K562 (cell line): ENCODE data around the gene GFM1.

ENCODE experiments used
- FOXK2 ChIP-seq, 2 experiments: fragments of 450-650 bp; IDR thresholded peaks in 1 of 2; conservative IDR thresholded peaks in 1 of 2; 2 replicates each; pipeline ENCODE4 v1.6.1; 2016; ENCODE audit warnings: low read depth in 2 of 2, mild to moderate bottlenecking in 1 of 2
- HCFC1 ChIP-seq: IDR thresholded peaks from 2 replicates; pipeline ENCODE4 v1.6.1; 2012; ENCODE audit warnings: low read depth, low read length, improper control_type of control experiment
- MAFF ChIP-seq: IDR thresholded peaks from 2 replicates; pipeline ENCODE4 v1.6.1; 2012; ENCODE audit warnings: low read length, improper control_type of control experiment
- MAFG ChIP-seq: fragments of 450-650 bp; conservative IDR thresholded peaks from 2 replicates; pipeline ENCODE4 v1.6.1; 2016; ENCODE audit warnings: missing genetic modification characterization, missing compliant biosample characterization
- MAZ ChIP-seq, 2 experiments: fragments of 450-650 bp in 1 of 2; sonication (generic) in 1 of 2; formaldehyde crosslinking; IDR thresholded peaks in 1 of 2; conservative IDR thresholded peaks in 1 of 2; 2 replicates each; pipeline versions ENCODE4 v1.4.0 to v1.5.0; 2020; ENCODE audit warnings: mild to moderate bottlenecking in 1 of 2, missing genetic modification reagents in 1 of 2
- POLR2A ChIP-seq: fragments of 450-650 bp; conservative IDR thresholded peaks from 2 replicates; pipeline ENCODE4 v1.6.1; 2016
- POLR2G ChIP-seq: fragments of 200-400 bp; formaldehyde crosslinking; IDR thresholded peaks from 2 replicates; pipeline ENCODE4 v1.6.1; 2017; ENCODE audit warnings: low read depth, mild to moderate bottlenecking, antibody characterized with exemption, low read length, moderate library complexity
- RBBP5 ChIP-seq: fragments of 200-600 bp; sonication (generic); IDR thresholded peaks from 2 replicates; pipeline ENCODE4 v1.6.1; 2012; ENCODE audit warnings: borderline replicate concordance, mild to moderate bottlenecking, low read length, control low read depth, inconsistent platforms; ENCODE audit not compliant: insufficient read depth, poor library complexity, severe bottlenecking
- SP2 ChIP-seq: IDR thresholded peaks from 2 replicates; pipeline ENCODE4 v1.6.1; 2011; ENCODE audit warnings: mild to moderate bottlenecking, low read depth, low read length, moderate library complexity; ENCODE audit not compliant: poor library complexity, severe bottlenecking; ENCODE audit errors: extremely low read depth
- ZNF263 ChIP-seq: sonication (generic); formaldehyde crosslinking; IDR thresholded peaks from 2 replicates; pipeline ENCODE4 v1.8.0; 2022; ENCODE audit warnings: mild to moderate bottlenecking, missing genetic modification reagents, borderline replicate concordance
- TF ChIP-seq, protein P1 (sequence below), 3 experiments: IDR thresholded peaks in 2 of 3; conservative IDR thresholded peaks in 1 of 3; 2 replicates each; pipeline ENCODE4 v1.5.1; 2011 to 2012; ENCODE audit warnings: low read length in 3 of 3, mild to moderate bottlenecking in 3 of 3, control low read depth in 2 of 3, improper control_type of control experiment in 1 of 3, inconsistent platforms in 1 of 3, low read depth in 1 of 3, mixed read lengths in 1 of 3, moderate library complexity in 1 of 3; ENCODE audit not compliant: insufficient read depth in 2 of 3
- TF ChIP-seq, protein P2 (sequence below): fragments of 450-650 bp; IDR thresholded peaks from 2 replicates; pipeline ENCODE4 v1.6.1; 2016; ENCODE audit warnings: mild to moderate bottlenecking, moderate library complexity
- TF ChIP-seq, protein P3 (sequence below), 2 experiments: IDR thresholded peaks; 2 replicates each; pipeline ENCODE4 v1.6.1; 2012; ENCODE audit warnings: improper control_type of control experiment in 2 of 2, low read depth in 2 of 2, low read length in 2 of 2, borderline replicate concordance in 1 of 2

DNA sequence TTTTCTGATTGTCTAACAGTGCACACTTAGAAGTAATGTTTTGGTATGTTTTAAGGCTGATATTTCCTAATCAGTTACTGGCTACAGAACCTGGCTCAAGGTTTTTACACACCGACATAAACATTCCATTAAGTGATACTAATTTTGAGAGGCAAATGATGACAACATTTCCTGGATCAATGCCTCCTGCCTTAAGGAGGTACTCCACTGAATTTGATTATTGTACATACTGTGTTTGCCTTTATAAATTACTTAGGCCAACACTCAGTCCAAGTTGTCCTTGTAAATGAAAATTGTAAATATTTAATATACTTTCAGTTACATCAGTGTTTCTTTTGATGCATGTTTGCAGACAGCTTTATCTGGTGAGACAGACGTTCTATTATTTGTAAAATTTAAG, 52.3 kb downstream of the GFM1 start:
- TF ChIP-seq SP2 = no peak
- TF ChIP-seq MAFF = no peak
- no peak for TF ChIP-seq MAFG
- TF ChIP-seq, protein P1, sequence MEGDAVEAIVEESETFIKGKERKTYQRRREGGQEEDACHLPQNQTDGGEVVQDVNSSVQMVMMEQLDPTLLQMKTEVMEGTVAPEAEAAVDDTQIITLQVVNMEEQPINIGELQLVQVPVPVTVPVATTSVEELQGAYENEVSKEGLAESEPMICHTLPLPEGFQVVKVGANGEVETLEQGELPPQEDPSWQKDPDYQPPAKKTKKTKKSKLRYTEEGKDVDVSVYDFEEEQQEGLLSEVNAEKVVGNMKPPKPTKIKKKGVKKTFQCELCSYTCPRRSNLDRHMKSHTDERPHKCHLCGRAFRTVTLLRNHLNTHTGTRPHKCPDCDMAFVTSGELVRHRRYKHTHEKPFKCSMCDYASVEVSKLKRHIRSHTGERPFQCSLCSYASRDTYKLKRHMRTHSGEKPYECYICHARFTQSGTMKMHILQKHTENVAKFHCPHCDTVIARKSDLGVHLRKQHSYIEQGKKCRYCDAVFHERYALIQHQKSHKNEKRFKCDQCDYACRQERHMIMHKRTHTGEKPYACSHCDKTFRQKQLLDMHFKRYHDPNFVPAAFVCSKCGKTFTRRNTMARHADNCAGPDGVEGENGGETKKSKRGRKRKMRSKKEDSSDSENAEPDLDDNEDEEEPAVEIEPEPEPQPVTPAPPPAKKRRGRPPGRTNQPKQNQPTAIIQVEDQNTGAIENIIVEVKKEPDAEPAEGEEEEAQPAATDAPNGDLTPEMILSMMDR (IDR thresholded peaks at IDR 0.05 in 2 of 3, conservative IDR thresholded peaks at IDR 0.05 in 1 of 3; ENCODE audit: insufficient read depth in 2 of 3, low read depth in 1 of 3, low read length in 3 of 3) = no peak
- no peak for TF ChIP-seq HCFC1
- no peak for TF ChIP-seq MAZ (CRISPR knock-in tag; conservative IDR thresholded peaks at IDR 0.05 in 1 of 2, IDR thresholded peaks at IDR 0.05 in 1 of 2)
- TF ChIP-seq, protein P2, sequence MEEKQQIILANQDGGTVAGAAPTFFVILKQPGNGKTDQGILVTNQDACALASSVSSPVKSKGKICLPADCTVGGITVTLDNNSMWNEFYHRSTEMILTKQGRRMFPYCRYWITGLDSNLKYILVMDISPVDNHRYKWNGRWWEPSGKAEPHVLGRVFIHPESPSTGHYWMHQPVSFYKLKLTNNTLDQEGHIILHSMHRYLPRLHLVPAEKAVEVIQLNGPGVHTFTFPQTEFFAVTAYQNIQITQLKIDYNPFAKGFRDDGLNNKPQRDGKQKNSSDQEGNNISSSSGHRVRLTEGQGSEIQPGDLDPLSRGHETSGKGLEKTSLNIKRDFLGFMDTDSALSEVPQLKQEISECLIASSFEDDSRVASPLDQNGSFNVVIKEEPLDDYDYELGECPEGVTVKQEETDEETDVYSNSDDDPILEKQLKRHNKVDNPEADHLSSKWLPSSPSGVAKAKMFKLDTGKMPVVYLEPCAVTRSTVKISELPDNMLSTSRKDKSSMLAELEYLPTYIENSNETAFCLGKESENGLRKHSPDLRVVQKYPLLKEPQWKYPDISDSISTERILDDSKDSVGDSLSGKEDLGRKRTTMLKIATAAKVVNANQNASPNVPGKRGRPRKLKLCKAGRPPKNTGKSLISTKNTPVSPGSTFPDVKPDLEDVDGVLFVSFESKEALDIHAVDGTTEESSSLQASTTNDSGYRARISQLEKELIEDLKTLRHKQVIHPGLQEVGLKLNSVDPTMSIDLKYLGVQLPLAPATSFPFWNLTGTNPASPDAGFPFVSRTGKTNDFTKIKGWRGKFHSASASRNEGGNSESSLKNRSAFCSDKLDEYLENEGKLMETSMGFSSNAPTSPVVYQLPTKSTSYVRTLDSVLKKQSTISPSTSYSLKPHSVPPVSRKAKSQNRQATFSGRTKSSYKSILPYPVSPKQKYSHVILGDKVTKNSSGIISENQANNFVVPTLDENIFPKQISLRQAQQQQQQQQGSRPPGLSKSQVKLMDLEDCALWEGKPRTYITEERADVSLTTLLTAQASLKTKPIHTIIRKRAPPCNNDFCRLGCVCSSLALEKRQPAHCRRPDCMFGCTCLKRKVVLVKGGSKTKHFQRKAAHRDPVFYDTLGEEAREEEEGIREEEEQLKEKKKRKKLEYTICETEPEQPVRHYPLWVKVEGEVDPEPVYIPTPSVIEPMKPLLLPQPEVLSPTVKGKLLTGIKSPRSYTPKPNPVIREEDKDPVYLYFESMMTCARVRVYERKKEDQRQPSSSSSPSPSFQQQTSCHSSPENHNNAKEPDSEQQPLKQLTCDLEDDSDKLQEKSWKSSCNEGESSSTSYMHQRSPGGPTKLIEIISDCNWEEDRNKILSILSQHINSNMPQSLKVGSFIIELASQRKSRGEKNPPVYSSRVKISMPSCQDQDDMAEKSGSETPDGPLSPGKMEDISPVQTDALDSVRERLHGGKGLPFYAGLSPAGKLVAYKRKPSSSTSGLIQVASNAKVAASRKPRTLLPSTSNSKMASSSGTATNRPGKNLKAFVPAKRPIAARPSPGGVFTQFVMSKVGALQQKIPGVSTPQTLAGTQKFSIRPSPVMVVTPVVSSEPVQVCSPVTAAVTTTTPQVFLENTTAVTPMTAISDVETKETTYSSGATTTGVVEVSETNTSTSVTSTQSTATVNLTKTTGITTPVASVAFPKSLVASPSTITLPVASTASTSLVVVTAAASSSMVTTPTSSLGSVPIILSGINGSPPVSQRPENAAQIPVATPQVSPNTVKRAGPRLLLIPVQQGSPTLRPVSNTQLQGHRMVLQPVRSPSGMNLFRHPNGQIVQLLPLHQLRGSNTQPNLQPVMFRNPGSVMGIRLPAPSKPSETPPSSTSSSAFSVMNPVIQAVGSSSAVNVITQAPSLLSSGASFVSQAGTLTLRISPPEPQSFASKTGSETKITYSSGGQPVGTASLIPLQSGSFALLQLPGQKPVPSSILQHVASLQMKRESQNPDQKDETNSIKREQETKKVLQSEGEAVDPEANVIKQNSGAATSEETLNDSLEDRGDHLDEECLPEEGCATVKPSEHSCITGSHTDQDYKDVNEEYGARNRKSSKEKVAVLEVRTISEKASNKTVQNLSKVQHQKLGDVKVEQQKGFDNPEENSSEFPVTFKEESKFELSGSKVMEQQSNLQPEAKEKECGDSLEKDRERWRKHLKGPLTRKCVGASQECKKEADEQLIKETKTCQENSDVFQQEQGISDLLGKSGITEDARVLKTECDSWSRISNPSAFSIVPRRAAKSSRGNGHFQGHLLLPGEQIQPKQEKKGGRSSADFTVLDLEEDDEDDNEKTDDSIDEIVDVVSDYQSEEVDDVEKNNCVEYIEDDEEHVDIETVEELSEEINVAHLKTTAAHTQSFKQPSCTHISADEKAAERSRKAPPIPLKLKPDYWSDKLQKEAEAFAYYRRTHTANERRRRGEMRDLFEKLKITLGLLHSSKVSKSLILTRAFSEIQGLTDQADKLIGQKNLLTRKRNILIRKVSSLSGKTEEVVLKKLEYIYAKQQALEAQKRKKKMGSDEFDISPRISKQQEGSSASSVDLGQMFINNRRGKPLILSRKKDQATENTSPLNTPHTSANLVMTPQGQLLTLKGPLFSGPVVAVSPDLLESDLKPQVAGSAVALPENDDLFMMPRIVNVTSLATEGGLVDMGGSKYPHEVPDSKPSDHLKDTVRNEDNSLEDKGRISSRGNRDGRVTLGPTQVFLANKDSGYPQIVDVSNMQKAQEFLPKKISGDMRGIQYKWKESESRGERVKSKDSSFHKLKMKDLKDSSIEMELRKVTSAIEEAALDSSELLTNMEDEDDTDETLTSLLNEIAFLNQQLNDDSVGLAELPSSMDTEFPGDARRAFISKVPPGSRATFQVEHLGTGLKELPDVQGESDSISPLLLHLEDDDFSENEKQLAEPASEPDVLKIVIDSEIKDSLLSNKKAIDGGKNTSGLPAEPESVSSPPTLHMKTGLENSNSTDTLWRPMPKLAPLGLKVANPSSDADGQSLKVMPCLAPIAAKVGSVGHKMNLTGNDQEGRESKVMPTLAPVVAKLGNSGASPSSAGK = no peak
- no peak for TF ChIP-seq FOXK2 (conservative IDR thresholded peaks at IDR 0.05 in 1 of 2, IDR thresholded peaks at IDR 0.05 in 1 of 2; ENCODE audit: low read depth in 2 of 2)
- no peak for TF ChIP-seq POLR2A
- no peak for TF ChIP-seq POLR2G
- no peak for TF ChIP-seq RBBP5
- TF ChIP-seq, protein P3, sequence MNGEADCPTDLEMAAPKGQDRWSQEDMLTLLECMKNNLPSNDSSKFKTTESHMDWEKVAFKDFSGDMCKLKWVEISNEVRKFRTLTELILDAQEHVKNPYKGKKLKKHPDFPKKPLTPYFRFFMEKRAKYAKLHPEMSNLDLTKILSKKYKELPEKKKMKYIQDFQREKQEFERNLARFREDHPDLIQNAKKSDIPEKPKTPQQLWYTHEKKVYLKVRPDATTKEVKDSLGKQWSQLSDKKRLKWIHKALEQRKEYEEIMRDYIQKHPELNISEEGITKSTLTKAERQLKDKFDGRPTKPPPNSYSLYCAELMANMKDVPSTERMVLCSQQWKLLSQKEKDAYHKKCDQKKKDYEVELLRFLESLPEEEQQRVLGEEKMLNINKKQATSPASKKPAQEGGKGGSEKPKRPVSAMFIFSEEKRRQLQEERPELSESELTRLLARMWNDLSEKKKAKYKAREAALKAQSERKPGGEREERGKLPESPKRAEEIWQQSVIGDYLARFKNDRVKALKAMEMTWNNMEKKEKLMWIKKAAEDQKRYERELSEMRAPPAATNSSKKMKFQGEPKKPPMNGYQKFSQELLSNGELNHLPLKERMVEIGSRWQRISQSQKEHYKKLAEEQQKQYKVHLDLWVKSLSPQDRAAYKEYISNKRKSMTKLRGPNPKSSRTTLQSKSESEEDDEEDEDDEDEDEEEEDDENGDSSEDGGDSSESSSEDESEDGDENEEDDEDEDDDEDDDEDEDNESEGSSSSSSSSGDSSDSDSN (IDR thresholded peaks at IDR 0.05; ENCODE audit: borderline replicate concordance in 1 of 2, low read depth in 2 of 2, low read length in 2 of 2) = no peak
- no peak for TF ChIP-seq ZNF263 (CRISPR knock-in tag)
